Measurements from ENCODE around the gene ACSL5. TPM values are rescaled to one million over a fixed set of nuclear protein-coding genes. Genes with fewer than 3 reads are reported as not detected.

ACSL5 gene
- total and polyA plus RNA-seq, 10 of the 15 experiments (the other 5 are each of a cell fraction or from before 2014, with no cell fraction given): 22.3 to 57.0 (median 46.4) TPM

GRCh38 chr10:112343056-112343806 is 30.7 kb upstream of the ACSL5 start:
- Histone ChIP-seq H3K79me2 (ENCODE audit: control insufficient read depth, insufficient read depth, low read length) (no peaks in the 10 kb centered on the region), H3K9me3 (replicated peaks; ENCODE audit: control insufficient read depth, insufficient read depth, low read length) (no peaks in the 10 kb centered on the region), H2AFZ (ENCODE audit: control insufficient read depth, low read depth, low read length) (no peak overlapping the region), H3K4me2 (ENCODE audit: control insufficient read depth, insufficient read depth) (no peak overlapping the region), H3K27ac (ENCODE audit: control insufficient read depth, insufficient read depth) (no peak overlapping the region), H3K4me1 (ENCODE audit: control insufficient read depth, insufficient read depth, low read length) (no peaks in the 10 kb centered on the region), H4K20me1 (ENCODE audit: control insufficient read depth, insufficient read depth) (no peaks in the 10 kb centered on the region), H3K4me3 (no peak overlapping the region), H3K9ac (ENCODE audit: control insufficient read depth, insufficient read depth, low read length) (no peak overlapping the region), H3K36me3 (ENCODE audit: control insufficient read depth in 2 of 2, insufficient read depth in 2 of 2, low read length in 1 of 2) (no peaks in the 10 kb centered on the region), H3K27me3 (replicated peaks in 1 of 2; ENCODE audit: control insufficient read depth in 2 of 2, insufficient read depth in 2 of 2, low read length in 1 of 2) (no peaks in the 10 kb centered on the region)
- in situ Hi-C loops (cut with MboI) (no loop called here), intact Hi-C loops (cut with micrococcal nuclease; ENCODE audit: unreplicated experiment) (no loop called here)
- ATAC-seq: no peak
- BruUV-seq (replicated peaks): no TSS peak
- ChIA-PET RAD21 (ENCODE audit: unreplicated experiment) (no interaction called here), POLR2A (no interaction called here), SMC1A (ENCODE audit: uncharacterized antibody, unreplicated experiment) (no interaction called here), CTCF (interaction anchor here (1.4 kb wide), 1 partner anchor 22 kb away, joined by 4 read pairs; no protein-coding TSS in a partner anchor)
- TF ChIP-seq SRF (IDR thresholded peaks at IDR 0.05; ENCODE audit: low read depth in 2 of 2, low read length in 2 of 2): no peak
- no peak for TF ChIP-seq RAD21 (IDR thresholded peaks at IDR 0.05; ENCODE audit: insufficient read depth, low read depth, low read length)
- FAIRE-seq: no peak
- DNase-seq (ENCODE audit: low read depth, low spot score): no peak
- WGBS (ENCODE audit: insufficient coverage, insufficient replicate concordance, low lambda C conversion rate, missing lambda C conversion rate): 25% methylated on average over 5 of the region's 5 CpGs

- ChIA-PET SMC1A (ENCODE audit: uncharacterized antibody, unreplicated experiment) (no interaction called here), RAD21 (ENCODE audit: unreplicated experiment) (no interaction called here), POLR2A (no interaction called here), CTCF (interaction anchor here (1.4 kb wide), 1 partner anchor 23 kb away, joined by 4 read pairs; no protein-coding TSS in a partner anchor)
- Histone ChIP-seq H3K4me3 (no peak overlapping the region), H3K36me3 (ENCODE audit: control insufficient read depth in 2 of 2, insufficient read depth in 2 of 2, low read length in 1 of 2) (no peaks in the 10 kb centered on the region), H3K4me2 (ENCODE audit: control insufficient read depth, insufficient read depth) (no peak overlapping the region), H3K79me2 (ENCODE audit: control insufficient read depth, insufficient read depth, low read length) (no peaks in the 10 kb centered on the region), H3K9ac (ENCODE audit: control insufficient read depth, insufficient read depth, low read length) (no peak overlapping the region), H3K4me1 (ENCODE audit: control insufficient read depth, insufficient read depth, low read length) (no peaks in the 10 kb centered on the region), H3K9me3 (replicated peaks; ENCODE audit: control insufficient read depth, insufficient read depth, low read length) (no peaks in the 10 kb centered on the region), H2AFZ (ENCODE audit: control insufficient read depth, low read depth, low read length) (no peak overlapping the region), H3K27me3 (replicated peaks in 1 of 2; ENCODE audit: control insufficient read depth in 2 of 2, insufficient read depth in 2 of 2, low read length in 1 of 2) (no peaks in the 10 kb centered on the region), H3K27ac (ENCODE audit: control insufficient read depth, insufficient read depth) (no peak overlapping the region), H4K20me1 (ENCODE audit: control insufficient read depth, insufficient read depth) (no peaks in the 10 kb centered on the region)
- intact Hi-C loops (cut with micrococcal nuclease; ENCODE audit: unreplicated experiment) (no loop called here), in situ Hi-C loops (cut with MboI) (no loop called here)
- BruUV-seq (replicated peaks): no TSS peak
- DNase-seq (ENCODE audit: low read depth, low spot score) (no peak), ATAC-seq (no peak), FAIRE-seq (no peak)
- 47% methylated on average over 6 of the region's 6 CpGs for WGBS (ENCODE audit: insufficient coverage, insufficient replicate concordance, low lambda C conversion rate, missing lambda C conversion rate)
- no peak for TF ChIP-seq NR2C2 (IDR thresholded peaks at IDR 0.05; ENCODE audit: borderline replicate concordance, control insufficient read depth, insufficient read length, low read depth)
- TF ChIP-seq HDAC6 (IDR thresholded peaks at IDR 0.05; ENCODE audit: unreplicated experiment): no peak
- no peak for TF ChIP-seq TCF7 (IDR thresholded peaks at IDR 0.05; ENCODE audit: borderline replicate concordance)
- TF ChIP-seq STAT3 (IDR thresholded peaks at IDR 0.05; ENCODE audit: low read depth, low read length): no peak
- TF ChIP-seq PKNOX1 (IDR thresholded peaks at IDR 0.05): no peak
- TF ChIP-seq SUZ12 (IDR thresholded peaks at IDR 0.05; ENCODE audit: unreplicated experiment): no peak
- no peak for TF ChIP-seq CHD4 (IDR thresholded peaks at IDR 0.05)
- no peak for TF ChIP-seq WRNIP1 (IDR thresholded peaks at IDR 0.05; ENCODE audit: borderline replicate concordance, low read depth, low read length)
- TF ChIP-seq PBX3 (IDR thresholded peaks at IDR 0.05; ENCODE audit: insufficient replicate concordance, low read depth, low read length): no peak
- no peak for TF ChIP-seq BCL11A (IDR thresholded peaks at IDR 0.05; ENCODE audit: low read depth, low read length)
- TF ChIP-seq IKZF1 (conservative IDR thresholded peaks at IDR 0.05): no peak
Observed at GRCh38 chr10:112344261-112344660, 29.7 kb upstream of the ACSL5 start.

Data from GM12878 (cell line).